GM19452 (cell line): ENCODE data around the gene SMNDC1.
"Not testable (repeated sequence)": the region's sequence is repeated elsewhere in the genome, so short reads cannot be mapped to it uniquely, and the experiment has no call there.

Source experiments
- ATAC-seq: cut with Tn5 transposase; IDR thresholded peaks from one replicate; pipeline ENCODE4 v1.9.1; 2021; ENCODE audit not compliant: unreplicated experiment

SMNDC1 gene

DNA sequence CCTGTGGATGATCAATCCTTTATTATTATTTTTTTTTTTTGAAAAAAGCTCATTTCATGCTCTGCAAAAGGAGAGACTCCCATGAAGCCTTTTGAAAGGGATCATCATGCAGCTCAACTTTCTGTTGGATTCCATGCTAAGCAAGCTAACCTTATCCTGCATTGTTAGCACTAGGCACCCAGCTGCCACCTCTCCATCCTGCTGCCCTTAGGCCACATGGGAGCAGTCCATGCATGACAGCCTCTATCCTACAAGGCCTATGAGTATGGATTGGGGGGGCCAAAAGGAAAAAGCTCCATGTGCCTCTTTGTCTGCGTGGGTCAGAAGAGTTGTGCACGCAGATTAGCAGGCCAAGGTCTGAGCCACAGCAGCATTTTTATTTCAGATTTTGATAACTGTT lies 19.2 kb downstream of the SMNDC1 start:
- ATAC-seq, result no peak

DNA sequence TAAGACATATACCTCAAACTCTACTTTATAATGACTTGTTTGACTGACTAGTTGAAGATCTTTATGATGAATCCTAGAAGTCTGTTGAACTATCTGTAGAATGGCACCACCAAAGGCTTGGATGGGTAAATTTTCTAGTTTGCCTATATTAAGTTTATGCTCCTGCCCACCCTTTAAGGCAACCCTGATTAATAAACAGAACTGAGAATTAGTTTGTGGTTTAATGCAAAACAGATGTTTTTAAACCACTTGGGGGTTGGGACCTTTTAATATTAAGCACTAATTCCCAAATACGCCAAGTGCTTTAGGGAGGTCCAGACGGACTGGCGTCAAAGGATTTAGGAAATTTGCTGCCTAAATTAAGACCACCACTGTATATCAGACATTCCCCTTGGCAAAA lies 20.5 kb downstream of the SMNDC1 start:
- no peak for ATAC-seq

DNA sequence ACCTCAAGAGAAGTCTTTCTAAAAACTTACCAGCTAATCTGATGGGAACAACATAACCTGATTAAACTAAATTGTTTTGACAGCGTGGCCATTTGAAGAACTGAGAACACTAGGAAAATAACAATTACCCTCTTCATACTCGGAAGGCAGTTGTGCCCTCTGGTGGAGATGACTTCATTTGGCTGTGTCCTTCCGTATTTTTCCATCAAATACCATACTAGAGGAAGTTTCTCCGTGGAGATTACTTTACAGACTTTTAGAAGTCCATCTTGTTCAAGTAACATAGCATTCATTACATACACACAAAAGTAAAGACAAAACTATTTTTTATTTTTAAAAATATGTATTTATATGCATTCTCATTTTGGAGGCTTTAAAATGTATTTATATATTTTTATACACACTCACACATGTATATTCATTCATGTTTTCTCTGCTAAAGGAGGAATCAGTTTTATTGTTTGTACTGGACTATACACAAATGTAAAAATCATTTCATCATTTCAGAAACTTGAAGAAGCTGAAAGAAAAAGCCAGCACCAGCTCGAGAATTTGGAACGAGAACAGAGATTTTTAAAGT lies 25.2 kb downstream of the SMNDC1 start:
- no peak for ATAC-seq

DNA sequence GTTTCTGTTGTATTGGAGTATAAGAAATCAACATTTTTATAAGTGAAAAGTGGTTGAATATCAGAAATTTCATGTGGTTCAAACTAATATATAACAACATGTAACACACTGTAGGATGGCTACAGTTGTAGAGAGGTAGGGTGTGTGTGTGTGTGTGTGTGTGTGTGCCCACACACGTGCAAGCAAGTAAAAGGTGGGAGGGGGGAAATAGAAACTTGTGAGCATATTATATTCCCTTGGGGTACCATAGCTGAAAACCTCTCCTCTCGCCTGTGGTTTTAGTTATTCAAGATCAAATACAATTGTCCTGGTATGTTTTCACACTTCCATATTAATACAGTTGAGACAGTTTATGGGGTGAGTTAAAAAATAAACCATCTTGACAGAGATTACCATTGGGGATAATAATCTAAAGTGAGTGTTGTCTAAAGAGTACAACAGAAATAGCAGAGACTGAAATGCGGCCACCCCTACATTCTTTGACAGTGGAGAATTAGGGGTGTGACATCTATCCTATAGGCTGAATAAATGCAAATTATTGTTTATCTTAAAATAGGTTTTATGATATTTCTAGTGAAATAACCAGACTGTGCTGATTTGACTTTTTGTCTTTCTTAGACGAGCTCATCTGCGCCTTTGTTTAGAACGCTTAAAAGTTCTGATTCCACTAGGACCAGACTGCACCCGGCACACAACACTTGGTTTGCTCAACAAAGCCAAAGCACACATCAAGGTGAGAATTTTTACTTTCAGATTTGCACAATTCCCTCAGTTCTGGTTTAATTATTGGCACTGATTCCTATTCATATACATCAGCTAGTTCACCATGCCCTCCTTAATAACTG lies 25.9 kb downstream of the SMNDC1 start:
- no peak for ATAC-seq

- ATAC-seq, result no peak
These were observed 27.1 kb downstream of the SMNDC1 start for GRCh38 chr10:110277591-110277990.

DNA sequence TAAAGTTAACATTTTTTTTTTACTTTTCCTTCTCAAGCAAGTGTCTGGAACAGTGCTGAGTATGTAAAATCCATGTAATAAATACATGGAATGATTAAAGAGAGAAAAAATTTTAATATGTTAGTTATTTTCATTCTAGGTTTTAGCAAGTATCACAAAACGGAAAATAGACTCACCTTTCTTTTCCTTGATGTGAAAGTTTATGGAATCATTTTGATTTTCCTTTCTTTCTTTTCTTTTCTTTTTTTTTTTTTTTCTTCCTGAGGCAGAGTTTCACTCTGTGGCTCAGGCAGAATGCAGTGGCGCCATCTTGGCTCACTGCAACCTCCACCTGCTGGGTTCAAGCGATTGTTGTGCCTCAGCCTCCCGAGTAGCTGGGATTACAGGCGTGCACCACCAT lies 28.1 kb downstream of the SMNDC1 start:
- ATAC-seq, result no peak

GRCh38 chr10:110275128-110275729 lies 29.5 kb downstream of the SMNDC1 start:
- ATAC-seq, result no peak

DNA sequence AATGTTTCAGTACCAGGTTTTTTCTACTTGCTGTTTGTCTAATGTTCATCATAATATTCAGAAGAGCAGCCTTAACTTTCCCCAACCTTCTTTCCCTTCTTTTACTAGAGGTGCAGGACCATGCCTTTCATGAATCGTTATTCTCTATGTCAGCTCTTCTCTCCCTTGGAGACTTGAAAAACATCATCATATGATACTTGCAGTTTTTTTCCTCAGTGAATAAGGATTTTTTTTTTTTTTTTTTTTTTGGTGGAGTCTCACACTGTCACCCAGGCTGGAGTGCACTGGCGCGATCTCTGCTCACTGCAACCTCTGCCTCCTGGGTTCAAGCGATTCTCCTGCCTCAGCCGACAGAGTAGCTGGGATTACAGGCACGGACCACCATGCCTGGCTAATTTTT lies 30.1 kb downstream of the SMNDC1 start:
- no peak for ATAC-seq

DNA sequence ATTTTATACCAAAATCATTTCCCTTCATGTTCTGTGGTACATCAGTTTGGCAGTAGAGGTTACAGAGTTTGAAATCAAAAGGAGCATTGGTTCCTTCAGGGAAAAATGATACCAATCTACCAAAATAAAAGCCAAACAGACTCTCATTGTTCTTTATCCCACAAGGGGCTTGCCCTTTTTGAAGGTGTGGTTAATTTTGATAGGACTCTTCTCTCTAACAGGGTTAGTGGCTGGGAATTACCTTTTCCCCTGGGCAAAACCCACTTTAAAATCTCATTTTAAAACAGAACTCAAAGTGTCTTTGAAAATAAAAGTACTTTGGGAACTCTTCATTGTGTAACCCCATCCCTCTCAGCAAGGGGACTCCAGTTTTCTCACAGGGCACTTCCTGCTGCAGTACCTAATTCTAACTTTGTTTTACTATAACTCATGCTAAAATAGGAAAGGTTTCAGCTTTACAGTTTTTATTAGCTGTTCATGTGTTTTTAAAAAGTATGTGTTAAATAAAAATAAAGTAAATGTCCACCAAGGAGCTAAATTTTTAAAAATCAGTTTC lies 30.6 kb downstream of the SMNDC1 start:
- no peak for ATAC-seq

DNA sequence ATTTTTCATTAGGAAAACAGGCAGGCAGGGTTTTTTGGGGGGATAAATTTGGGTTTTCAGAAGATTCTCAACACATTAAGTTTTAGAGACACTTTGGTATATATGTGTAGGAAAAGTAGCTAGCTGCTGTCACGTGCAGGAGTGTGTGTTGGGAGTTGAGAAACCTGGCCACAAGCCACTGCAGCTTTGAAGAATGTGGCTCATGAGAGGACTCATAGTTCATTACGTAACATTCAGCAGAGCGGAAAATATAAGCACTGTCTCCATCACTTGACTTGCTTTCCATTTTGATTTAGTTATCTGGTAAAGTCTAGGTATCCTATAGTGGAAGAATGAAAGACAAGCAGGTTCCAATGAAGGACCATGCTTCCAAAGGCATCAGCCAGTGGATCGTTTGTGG lies 31.2 kb downstream of the SMNDC1 start:
- ATAC-seq, result no peak

DNA sequence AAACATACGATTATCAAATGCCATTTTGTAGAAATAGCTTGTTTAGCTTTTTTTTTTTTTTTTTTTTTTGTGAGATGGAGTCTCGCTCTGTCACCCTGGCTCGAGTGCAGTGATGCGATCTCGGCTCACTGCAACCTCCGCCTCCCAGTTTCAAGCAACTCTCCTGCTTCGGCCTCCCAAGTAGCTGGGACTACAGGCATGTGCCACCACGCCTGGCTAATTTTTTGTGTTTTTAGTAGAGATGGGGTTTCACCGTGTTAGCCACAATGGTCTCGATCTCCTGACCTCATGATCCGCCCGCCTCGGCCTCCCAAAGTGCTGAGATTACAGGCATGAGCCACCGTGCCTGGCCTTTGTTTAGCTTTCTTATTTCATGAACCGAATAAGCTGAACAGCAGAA lies 31.7 kb downstream of the SMNDC1 start:
- not testable (repeated sequence) for ATAC-seq

DNA sequence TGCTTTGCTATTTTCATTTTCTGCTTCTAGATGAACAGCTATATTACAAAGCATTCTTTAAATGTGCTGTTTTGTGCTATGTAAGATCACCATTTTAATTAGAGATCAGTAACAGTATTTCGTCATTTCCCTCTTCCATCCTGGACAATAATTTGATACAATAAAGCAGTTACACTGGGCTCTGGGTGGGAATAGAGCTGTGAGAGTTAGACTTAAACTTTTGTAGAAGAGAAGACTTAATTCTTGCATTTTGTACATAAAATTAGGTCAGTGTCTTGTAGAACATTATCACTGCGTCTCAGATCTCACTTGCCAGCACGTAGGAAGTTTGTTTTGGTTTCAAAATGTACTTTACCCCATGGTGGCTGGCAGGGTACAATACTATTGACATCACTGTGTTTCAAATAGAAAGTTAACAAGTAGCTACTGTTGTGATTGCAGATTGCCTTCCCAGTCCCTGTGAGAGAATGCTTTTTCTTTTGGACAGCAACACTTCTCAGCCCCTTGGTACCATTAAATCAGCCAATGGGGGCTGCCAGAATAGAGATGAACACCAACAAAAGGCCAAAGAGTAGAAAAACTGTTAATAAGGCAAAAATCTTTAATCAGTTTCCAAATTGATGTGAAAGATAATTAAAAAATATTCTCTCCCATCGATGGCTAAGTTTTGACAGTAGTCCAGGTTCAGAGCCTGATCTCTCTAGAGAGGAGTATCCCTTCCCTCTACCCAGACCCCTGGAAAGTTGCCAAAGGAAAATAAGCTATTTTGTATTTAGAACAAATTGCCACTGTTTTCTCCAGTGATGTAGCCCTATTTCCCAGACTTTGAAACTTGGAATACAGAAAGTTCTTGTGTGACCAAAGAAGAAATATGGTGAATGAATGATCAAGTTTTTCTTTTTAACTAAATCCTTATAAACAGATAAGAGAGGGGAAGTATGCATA lies 35.1 kb downstream of the SMNDC1 start:
- ATAC-seq, result peak; percentile 57

GRCh38 chr10:110268971-110269370 lies 35.7 kb downstream of the SMNDC1 start:
- ATAC-seq, result no peak

- ATAC-seq, result no peak
These were observed 36.3 kb downstream of the SMNDC1 start for GRCh38 chr10:110268442-110268841.

DNA sequence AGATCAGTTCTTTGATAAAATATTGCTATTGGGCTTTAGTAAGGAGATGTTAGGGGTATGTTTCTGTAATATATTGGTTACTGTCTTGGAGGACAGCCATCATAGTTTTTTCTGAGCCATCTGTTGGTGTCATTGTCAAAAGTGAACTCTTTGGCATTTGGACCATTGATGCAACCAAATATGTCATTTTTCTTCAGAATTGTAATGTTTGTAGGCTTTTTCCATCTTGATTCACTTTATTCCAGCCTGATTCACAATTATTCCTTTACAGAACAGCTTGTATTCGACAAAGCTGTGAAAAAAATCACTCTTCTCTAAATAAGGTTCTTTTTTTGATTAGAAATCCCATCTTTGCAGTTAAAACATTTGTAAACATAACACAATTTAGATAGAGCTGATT lies 37.4 kb downstream of the SMNDC1 start:
- no peak for ATAC-seq

- ATAC-seq, result no peak
These were observed 39.0 kb downstream of the SMNDC1 start for GRCh38 chr10:110265573-110266193.

DNA sequence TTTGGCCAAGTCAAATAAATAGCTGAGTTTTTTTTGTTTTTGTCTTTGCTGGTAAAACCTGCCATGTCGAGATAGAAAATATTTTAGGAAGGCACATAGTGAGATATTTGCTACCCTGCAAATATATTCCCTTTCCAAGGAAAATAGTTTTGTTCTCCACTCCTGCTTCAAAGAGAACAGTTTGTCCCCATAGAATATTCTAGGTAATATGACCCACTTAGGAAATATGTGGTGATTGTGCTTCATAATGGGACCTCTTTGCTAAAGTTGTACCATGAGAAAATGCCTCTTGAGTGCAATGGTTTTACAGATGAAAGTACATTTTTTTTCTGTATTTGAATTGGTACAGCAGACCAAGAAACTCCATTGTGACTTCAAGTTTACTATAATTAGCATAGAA lies 41.6 kb downstream of the SMNDC1 start:
- no peak for ATAC-seq

- ATAC-seq, result no peak
These were observed 43.8 kb downstream of the SMNDC1 start for GRCh38 chr10:110260746-110261477.

GRCh38 chr10:110259317-110259716 lies 45.4 kb downstream of the SMNDC1 start:
- ATAC-seq, result no peak

DNA sequence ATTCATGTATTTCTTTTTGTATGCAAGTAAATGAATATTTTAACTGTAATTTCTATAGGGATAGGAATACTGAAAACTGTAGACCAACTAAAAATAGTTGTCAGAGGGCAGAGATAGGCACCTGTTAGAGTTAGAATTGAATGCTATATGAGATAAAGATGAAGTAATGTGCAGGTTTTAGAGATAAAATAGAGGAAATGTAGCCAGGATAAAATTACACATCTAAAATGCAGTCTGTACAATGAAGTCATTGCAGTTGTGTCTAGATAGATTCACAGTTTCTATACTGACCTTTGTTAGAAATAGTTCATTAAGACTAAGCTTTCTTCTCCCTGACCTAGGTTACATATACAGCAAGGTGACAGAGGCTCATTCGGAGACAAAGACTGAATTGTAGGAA lies 46.2 kb downstream of the SMNDC1 start:
- no peak for ATAC-seq
